Upper lobe of left lung (tissue), 6 donors: ENCODE results near the gene RPS3A. TPM values are rescaled to one million over a fixed set of nuclear protein-coding genes. Genes with fewer than 3 reads are reported as not detected.

Experiments used
- ATAC-seq, 2 donors: fragments of 200-7000 bp; cut with Tn5 transposase; one replicate each; pipeline ENCODE4 v1.9.1; 2022; ENCODE audit warnings: mild to moderate bottlenecking in 2 of 2, moderate library complexity in 2 of 2; ENCODE audit not compliant: low FRiP score in 2 of 2
- DNase-seq, 2 donors: peaks; one replicate each; pipeline ENCODE4 v3.0.0-alpha.2; 2019 to 2020
- H3K27ac ChIP-seq, 4 donors: fragments of 200-600 bp; sonication (generic); one replicate each; pipeline ENCODE4 v1.5.1; 2016 to 2019
- H3K27me3 ChIP-seq, 4 donors: fragments of 200-600 bp; sonication (generic); one replicate each; pipeline ENCODE4 v1.5.1; 2017 to 2019
- H3K36me3 ChIP-seq, 4 donors: fragments of 200-600 bp; sonication (generic); one replicate each; pipeline ENCODE4 v1.5.1; 2016 to 2019
- H3K4me1 ChIP-seq, 4 donors: fragments of 200-600 bp; sonication (generic); one replicate each; pipeline ENCODE4 v1.5.1; 2018 to 2019
- H3K4me3 ChIP-seq, 4 donors: fragments of 200-600 bp; sonication (generic); one replicate each; pipeline ENCODE4 v1.5.1; 2017 to 2019; ENCODE audit warnings: mild to moderate bottlenecking in 2 of 4, moderate library complexity in 1 of 4
- H3K9me3 ChIP-seq, 4 donors: fragments of 200-600 bp; sonication (generic); one replicate each; pipeline ENCODE4 v1.5.1; 2018 to 2019
- CTCF ChIP-seq, 6 experiments: fragments of 450-650 bp in 4 of 6; fragments of 200-600 bp in 2 of 6; sonication (generic) in 2 of 6; IDR thresholded peaks; one replicate each; pipeline ENCODE4 v1.5.1; 2016 to 2019; ENCODE audit warnings: antibody characterized with exemption in 6 of 6
- EP300 ChIP-seq, 4 donors: sonication (generic); formaldehyde crosslinking; IDR thresholded peaks; one replicate each; pipeline ENCODE4 v1.5.1; 2017; ENCODE audit warnings: antibody characterized with exemption in 4 of 4, control low read depth in 2 of 4
- POLR2A ChIP-seq, 4 donors: fragments of 450-650 bp; IDR thresholded peaks; one replicate each; pipeline ENCODE4 v1.5.1; 2016 to 2017; ENCODE audit warnings: antibody characterized with exemption in 4 of 4, mild to moderate bottlenecking in 2 of 4
- POLR2AphosphoS5 ChIP-seq, 2 donors: sonication (generic); formaldehyde crosslinking; IDR thresholded peaks; one replicate each; pipeline ENCODE4 v1.5.1; 2017; ENCODE audit warnings: antibody characterized with exemption in 2 of 2
- WGBS, 2 donors: methylation state at CpG; one replicate each; pipeline ENCODE4 v1.1.5; 2017 to 2018; 5-methylcytosine and 5-hydroxymethylcytosine counted together
- total RNA-seq, 6 donors: library from RNA; depleted of rRNA in 4 of 6; stranded (reverse); fragments of >200 nt in 4 of 6; gene quantifications; one replicate each; pipeline versions ENCODE4 v1.1.0 to v1.2.1, GENCODE V29; 2016 to 2021
- donor health status: DM: no; HTN: no; CAD: no; lungs with moderate emphysema.
- donor health status: DM: no; HTN: yes; CAD: no; lungs with severe emphysema.

RPS3A gene
- total RNA-seq, 6 donors from 2014 or later: 887 to 2,310 (median 1,343) TPM

GRCh38 chr4:151110236-151110635, 10.8 kb downstream of the RPS3A start:
- peaks cover 0 to 68% (median 35%) of the 10 kb centered on the region in 4 donors for H3K36me3 ChIP-seq
- WGBS, 2 donors: 88 to 97% methylated on average over 3 of the region's 3 CpGs
- H3K27me3 ChIP-seq: no peaks in the 10 kb centered on the region
- H3K27ac ChIP-seq: no peak overlapping the region
- no peaks in the 10 kb centered on the region for H3K9me3 ChIP-seq
- ATAC-seq (no peak), DNase-seq (no peak)
- no peak for TF ChIP-seq POLR2AphosphoS5 (IDR thresholded peaks at IDR 0.05)
- TF ChIP-seq EP300 (IDR thresholded peaks at IDR 0.05): no peak
- no peak for TF ChIP-seq POLR2A (IDR thresholded peaks at IDR 0.05)
- no peak for TF ChIP-seq CTCF (IDR thresholded peaks at IDR 0.05)
- peaks cover 0 to 3% (median 0%) of the 10 kb centered on the region in 4 donors for H3K4me1 ChIP-seq
- no peak overlapping the region for H3K4me3 ChIP-seq

GRCh38 chr4:151114338-151114737, 14.9 kb downstream of the RPS3A start:
- WGBS, 2 donors: 63 to 66% methylated on average over 3 of the region's 3 CpGs
- Histone ChIP-seq H3K27me3 (no peaks in the 10 kb centered on the region), H3K27ac (no peak overlapping the region), H3K4me1 (peaks cover 0 to 3% (median 0%) of the 10 kb centered on the region in 4 donors), H3K4me3 (no peak overlapping the region), H3K36me3 (peaks cover 0 to 56% (median 8%) of the 10 kb centered on the region in 4 donors), H3K9me3 (no peaks in the 10 kb centered on the region)
- no peak for DNase-seq
- TF ChIP-seq EP300 (IDR thresholded peaks at IDR 0.05): no peak
- TF ChIP-seq CTCF (IDR thresholded peaks at IDR 0.05): no peak
- TF ChIP-seq POLR2AphosphoS5 (IDR thresholded peaks at IDR 0.05): no peak
- TF ChIP-seq POLR2A (IDR thresholded peaks at IDR 0.05): no peak
- no peak for ATAC-seq

- ATAC-seq: no peak
- Histone ChIP-seq H3K27me3 (no peaks in the 10 kb centered on the region), H3K36me3 (peaks cover 0 to 62% (median 8%) of the 10 kb centered on the region in 4 donors), H3K9me3 (no peaks in the 10 kb centered on the region), H3K4me1 (peaks cover 0 to 3% (median 0%) of the 10 kb centered on the region in 4 donors), H3K27ac (peak overlapping the region in 3 of 4 donors; percentile 3 to 30 (median 12)), H3K4me3 (no peak overlapping the region)
- TF ChIP-seq EP300 (IDR thresholded peaks at IDR 0.05) (no peak), CTCF (IDR thresholded peaks at IDR 0.05) (no peak), POLR2A (IDR thresholded peaks at IDR 0.05) (no peak), POLR2AphosphoS5 (IDR thresholded peaks at IDR 0.05) (no peak)
- WGBS, 2 donors: 85 to 92% methylated on average over 5 of the region's 5 CpGs
- DNase-seq: no peak
Measured at GRCh38 chr4:151114986-151115385, 15.6 kb downstream of the RPS3A start.

GRCh38 chr4:151117371-151117962, 18.0 kb downstream of the RPS3A start:
- ATAC-seq: peak in 1 of 2 donors; percentile 77

More at GRCh38 chr4:151117371-151117962, 18.0 kb downstream of the RPS3A start:
- Histone ChIP-seq H3K36me3 (peaks cover 0 to 71% (median 9%) of the 10 kb centered on the region in 4 donors), H3K27ac (peak overlapping the region in 2 of 4 donors; percentile 42 to 57), H3K27me3 (no peaks in the 10 kb centered on the region), H3K4me3 (no peak overlapping the region), H3K4me1 (peaks cover 0 to 3% (median 0%) of the 10 kb centered on the region in 4 donors), H3K9me3 (no peaks in the 10 kb centered on the region)
- no peak for TF ChIP-seq POLR2AphosphoS5 (IDR thresholded peaks at IDR 0.05)
- TF ChIP-seq EP300 (IDR thresholded peaks at IDR 0.05): no peak
- no peak for TF ChIP-seq POLR2A (IDR thresholded peaks at IDR 0.05)
- peak; percentile 35 to 64 (median 56) for TF ChIP-seq CTCF (IDR thresholded peaks at IDR 0.05)
- DNase-seq: peak in 1 of 2 donors; percentile 38
- 45 to 51% methylated on average over 13 of the region's 14 CpGs for WGBS, 2 donors
